ENCODE measurements around the gene DOC2B.
"Not testable (repeated sequence)": the region's sequence is repeated elsewhere in the genome, so short reads cannot be mapped to it uniquely, and the experiment has no call there.

The DOC2B gene

GRCh38 chr17:202501-202951 is 21.1 kb upstream of the DOC2B start:
- H3K79me1 ChIP-seq (ENCODE audit: low read length), result no peaks in the 10 kb centered on the region
- no peak overlapping the region for H3K56ac ChIP-seq (ENCODE audit: low read length)
- H4K8ac ChIP-seq (ENCODE audit: low read depth, low read length), result no peak overlapping the region
- H3K36me3 ChIP-seq (ENCODE audit: control insufficient read depth, insufficient read depth, low read length), result no peaks in the 10 kb centered on the region
- no peaks in the 10 kb centered on the region for H3K27me3 ChIP-seq (ENCODE audit: insufficient read depth, low read length, poor library complexity)
- H3K23ac ChIP-seq (ENCODE audit: low read length), result no peak overlapping the region
- no peaks in the 10 kb centered on the region for H3K4me1 ChIP-seq (ENCODE audit: control insufficient read depth, low read depth, low read length)
- WGBS (ENCODE audit: extremely low coverage, insufficient coverage, low lambda C conversion rate), result no CpG with 5 or more reads among the region's 23 CpGs
- H4K5ac ChIP-seq (ENCODE audit: low read length), result no peak overlapping the region
- no peak overlapping the region for H3K4ac ChIP-seq (ENCODE audit: low read depth, low read length)
- no peak overlapping the region for H2AK5ac ChIP-seq (ENCODE audit: low read length)
- no peak overlapping the region for H3K4me3 ChIP-seq (ENCODE audit: low read length)
- H2BK15ac ChIP-seq (replicated peaks; ENCODE audit: low read depth), result no peak overlapping the region
- no peak overlapping the region for H3K27ac ChIP-seq (ENCODE audit: low read depth, low read length)
- H3K79me2 ChIP-seq (ENCODE audit: control insufficient read depth, insufficient read depth, low read length), result no peaks in the 10 kb centered on the region
- no peak overlapping the region for H2BK120ac ChIP-seq (ENCODE audit: low read depth, low read length)
- H2BK5ac ChIP-seq (ENCODE audit: low read length), result no peak overlapping the region
- H3K9ac ChIP-seq (ENCODE audit: low read length), result no peak overlapping the region
- no peak overlapping the region for H3K4me2 ChIP-seq (ENCODE audit: low read length)
- DNase-seq, result no peak
- no peak overlapping the region for H3K18ac ChIP-seq (ENCODE audit: low read length)

- H3K79me1 ChIP-seq (ENCODE audit: low read length); H2AK5ac ChIP-seq (ENCODE audit: low read length); H2BK5ac ChIP-seq (ENCODE audit: low read length); H3K4ac ChIP-seq (ENCODE audit: low read depth, low read length); H3K4me1 ChIP-seq (ENCODE audit: control insufficient read depth, low read depth, low read length); H2BK15ac ChIP-seq (replicated peaks; ENCODE audit: low read depth); H3K4me2 ChIP-seq (ENCODE audit: low read length); H4K8ac ChIP-seq (ENCODE audit: low read depth, low read length); H2BK120ac ChIP-seq (ENCODE audit: low read depth, low read length); H3K27me3 ChIP-seq (ENCODE audit: insufficient read depth, low read length, poor library complexity); H3K27ac ChIP-seq (ENCODE audit: low read depth, low read length); H3K36me3 ChIP-seq (ENCODE audit: control insufficient read depth, insufficient read depth, low read length); H3K79me2 ChIP-seq (ENCODE audit: control insufficient read depth, insufficient read depth, low read length); H3K23ac ChIP-seq (ENCODE audit: low read length); DNase-seq; H3K4me3 ChIP-seq (ENCODE audit: low read length); H3K56ac ChIP-seq (ENCODE audit: low read length); H3K9ac ChIP-seq (ENCODE audit: low read length); H3K18ac ChIP-seq (ENCODE audit: low read length); H4K5ac ChIP-seq (ENCODE audit: low read length): not testable (repeated sequence)
- no CpG with 5 or more reads among the region's 13 CpGs for WGBS (ENCODE audit: extremely low coverage, insufficient coverage, low lambda C conversion rate)
These were observed 20.3 kb upstream of the DOC2B start for GRCh38 chr17:201736-202135.

DNA sequence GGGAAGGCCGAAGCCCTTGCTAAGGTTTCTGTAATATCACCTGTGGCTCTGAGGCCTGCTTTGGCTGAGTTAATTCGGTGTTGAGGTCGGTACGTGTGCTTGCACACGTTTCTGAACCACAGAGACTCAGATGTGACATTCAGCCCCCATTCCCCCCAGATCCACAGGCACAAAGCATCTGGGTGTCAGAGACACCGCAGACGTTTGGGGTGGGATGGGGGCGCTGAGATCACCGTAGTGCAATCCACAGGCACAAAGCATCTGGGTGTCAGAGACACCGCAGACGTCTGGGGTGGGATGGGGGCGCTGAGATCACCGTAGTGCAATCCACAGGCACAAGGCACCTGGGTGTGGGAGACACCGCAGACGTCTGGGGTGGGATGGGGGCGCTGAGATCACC is 19.8 kb upstream of the DOC2B start:
- not testable (repeated sequence) for H3K56ac ChIP-seq (ENCODE audit: low read length); H3K79me1 ChIP-seq (ENCODE audit: low read length); H3K18ac ChIP-seq (ENCODE audit: low read length); H3K4ac ChIP-seq (ENCODE audit: low read depth, low read length); H2BK5ac ChIP-seq (ENCODE audit: low read length); H3K27me3 ChIP-seq (ENCODE audit: insufficient read depth, low read length, poor library complexity); DNase-seq; H3K27ac ChIP-seq (ENCODE audit: low read depth, low read length); H3K4me2 ChIP-seq (ENCODE audit: low read length); H3K4me1 ChIP-seq (ENCODE audit: control insufficient read depth, low read depth, low read length); H3K4me3 ChIP-seq (ENCODE audit: low read length); H3K9ac ChIP-seq (ENCODE audit: low read length); H2BK15ac ChIP-seq (replicated peaks; ENCODE audit: low read depth); H3K79me2 ChIP-seq (ENCODE audit: control insufficient read depth, insufficient read depth, low read length); H2AK5ac ChIP-seq (ENCODE audit: low read length); H4K8ac ChIP-seq (ENCODE audit: low read depth, low read length); H2BK120ac ChIP-seq (ENCODE audit: low read depth, low read length); H3K36me3 ChIP-seq (ENCODE audit: control insufficient read depth, insufficient read depth, low read length); H3K23ac ChIP-seq (ENCODE audit: low read length); H4K5ac ChIP-seq (ENCODE audit: low read length)
- WGBS (ENCODE audit: extremely low coverage, insufficient coverage, low lambda C conversion rate), result no CpG with 5 or more reads among the region's 16 CpGs

GRCh38 chr17:200586-200985 is 19.1 kb upstream of the DOC2B start:
- no peaks in the 10 kb centered on the region for H3K27me3 ChIP-seq (ENCODE audit: insufficient read depth, low read length, poor library complexity)
- no peak overlapping the region for H2BK5ac ChIP-seq (ENCODE audit: low read length)
- H3K4me3 ChIP-seq (ENCODE audit: low read length), result no peak overlapping the region
- no peak overlapping the region for H2BK15ac ChIP-seq (replicated peaks; ENCODE audit: low read depth)
- peak overlapping the region; percentile 22 for H3K56ac ChIP-seq (ENCODE audit: low read length)
- no peaks in the 10 kb centered on the region for H3K79me1 ChIP-seq (ENCODE audit: low read length)
- no peaks in the 10 kb centered on the region for H3K79me2 ChIP-seq (ENCODE audit: control insufficient read depth, insufficient read depth, low read length)
- H3K27ac ChIP-seq (ENCODE audit: low read depth, low read length), result no peak overlapping the region
- no peak overlapping the region for H4K5ac ChIP-seq (ENCODE audit: low read length)
- no peak overlapping the region for H2AK5ac ChIP-seq (ENCODE audit: low read length)
- no peaks in the 10 kb centered on the region for H3K4me1 ChIP-seq (ENCODE audit: control insufficient read depth, low read depth, low read length)
- H2BK120ac ChIP-seq (ENCODE audit: low read depth, low read length), result no peak overlapping the region
- no peak overlapping the region for H3K18ac ChIP-seq (ENCODE audit: low read length)
- H3K9ac ChIP-seq (ENCODE audit: low read length), result no peak overlapping the region
- H3K36me3 ChIP-seq (ENCODE audit: control insufficient read depth, insufficient read depth, low read length), result no peaks in the 10 kb centered on the region
- H3K4ac ChIP-seq (ENCODE audit: low read depth, low read length), result no peak overlapping the region
- no peak overlapping the region for H3K23ac ChIP-seq (ENCODE audit: low read length)
- DNase-seq, result no peak
- H4K8ac ChIP-seq (ENCODE audit: low read depth, low read length), result no peak overlapping the region
- H3K4me2 ChIP-seq (ENCODE audit: low read length), result no peak overlapping the region
- no CpG with 5 or more reads among the region's 10 CpGs for WGBS (ENCODE audit: extremely low coverage, insufficient coverage, low lambda C conversion rate)

DNA sequence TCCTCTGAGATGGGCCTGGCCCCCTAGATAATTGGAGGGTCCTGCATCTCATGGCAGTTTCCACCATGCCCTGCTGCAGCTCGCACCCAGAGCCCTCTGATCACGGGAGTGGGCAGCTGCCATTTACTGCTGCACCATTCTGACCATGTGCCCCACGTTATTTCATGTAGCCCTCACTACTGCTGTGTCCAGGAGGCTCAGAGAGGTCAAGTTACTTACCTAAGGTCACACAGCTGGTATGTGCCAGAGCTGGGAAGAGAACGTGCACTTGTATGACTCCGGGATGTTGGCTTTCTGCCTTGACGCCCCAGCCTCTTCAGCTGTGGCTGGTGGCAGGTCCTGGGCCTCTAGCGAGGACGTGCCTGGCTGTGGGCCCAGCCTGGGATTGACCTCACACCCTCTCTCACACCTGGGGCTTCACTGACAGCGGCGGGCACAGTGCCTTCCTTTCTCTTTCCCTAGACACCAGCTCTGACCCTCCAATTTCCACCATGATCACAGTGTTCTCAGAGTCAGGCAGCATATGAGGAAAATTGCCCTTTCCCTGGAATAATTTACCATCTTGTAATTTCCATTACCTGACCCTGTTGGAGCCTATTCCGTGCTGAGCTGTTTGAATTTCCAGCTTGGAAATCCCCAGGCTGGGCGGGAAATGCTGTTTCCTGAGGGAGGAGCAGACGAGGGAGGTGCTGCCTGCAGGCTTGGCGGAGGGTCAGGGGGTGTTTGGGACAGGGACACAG is 18.5 kb upstream of the DOC2B start:
- H3K18ac ChIP-seq (ENCODE audit: low read length), result no peak overlapping the region
- H3K27me3 ChIP-seq (ENCODE audit: insufficient read depth, low read length, poor library complexity), result no peaks in the 10 kb centered on the region
- no CpG with 5 or more reads among the region's 14 CpGs for WGBS (ENCODE audit: extremely low coverage, insufficient coverage, low lambda C conversion rate)
- no peak overlapping the region for H3K23ac ChIP-seq (ENCODE audit: low read length)
- no peak overlapping the region for H3K4me2 ChIP-seq (ENCODE audit: low read length)
- no peak overlapping the region for H3K9ac ChIP-seq (ENCODE audit: low read length)
- no peak overlapping the region for H3K4me3 ChIP-seq (ENCODE audit: low read length)
- no peak for DNase-seq
- H3K79me1 ChIP-seq (ENCODE audit: low read length), result no peaks in the 10 kb centered on the region
- no peak overlapping the region for H3K27ac ChIP-seq (ENCODE audit: low read depth, low read length)
- no peaks in the 10 kb centered on the region for H3K36me3 ChIP-seq (ENCODE audit: control insufficient read depth, insufficient read depth, low read length)
- no peak overlapping the region for H3K4ac ChIP-seq (ENCODE audit: low read depth, low read length)
- no peak overlapping the region for H2AK5ac ChIP-seq (ENCODE audit: low read length)
- no peaks in the 10 kb centered on the region for H3K79me2 ChIP-seq (ENCODE audit: control insufficient read depth, insufficient read depth, low read length)
- H3K56ac ChIP-seq (ENCODE audit: low read length), result peak overlapping the region; percentile 22
- no peak overlapping the region for H4K5ac ChIP-seq (ENCODE audit: low read length)
- no peak overlapping the region for H2BK15ac ChIP-seq (replicated peaks; ENCODE audit: low read depth)
- H3K4me1 ChIP-seq (ENCODE audit: control insufficient read depth, low read depth, low read length), result no peaks in the 10 kb centered on the region
- no peak overlapping the region for H4K8ac ChIP-seq (ENCODE audit: low read depth, low read length)
- no peak overlapping the region for H2BK120ac ChIP-seq (ENCODE audit: low read depth, low read length)
- H2BK5ac ChIP-seq (ENCODE audit: low read length), result no peak overlapping the region

DNA sequence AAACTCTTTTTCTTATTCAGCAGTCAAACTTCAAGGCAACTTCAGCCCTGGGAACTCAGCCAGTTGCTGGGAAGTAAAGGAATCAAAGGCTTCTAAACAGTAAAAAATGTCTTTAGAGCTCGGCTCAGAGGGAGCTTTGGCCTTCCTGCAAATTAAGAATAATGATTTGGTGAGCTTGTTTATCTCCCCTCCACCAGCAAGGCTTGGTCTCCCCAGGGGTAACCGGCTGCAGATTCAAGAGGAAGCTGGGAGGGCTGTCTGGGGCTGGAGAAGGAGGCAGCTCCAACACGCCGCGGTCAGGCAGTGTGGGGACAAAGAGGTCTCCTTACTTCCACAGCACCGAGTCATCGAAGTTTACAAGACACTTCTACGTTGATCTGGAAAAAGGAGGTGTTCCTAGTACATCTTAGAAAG is 17.7 kb upstream of the DOC2B start:
- Histone ChIP-seq H2BK120ac (ENCODE audit: low read depth, low read length) (no peak overlapping the region), H4K8ac (ENCODE audit: low read depth, low read length) (no peak overlapping the region), H3K27me3 (ENCODE audit: insufficient read depth, low read length, poor library complexity) (no peaks in the 10 kb centered on the region), H3K18ac (ENCODE audit: low read length) (no peak overlapping the region), H3K4me2 (ENCODE audit: low read length) (no peak overlapping the region), H2BK5ac (ENCODE audit: low read length) (no peak overlapping the region), H3K36me3 (ENCODE audit: control insufficient read depth, insufficient read depth, low read length) (no peaks in the 10 kb centered on the region), H3K27ac (ENCODE audit: low read depth, low read length) (no peak overlapping the region), H3K4me1 (ENCODE audit: control insufficient read depth, low read depth, low read length) (no peaks in the 10 kb centered on the region), H4K5ac (ENCODE audit: low read length) (no peak overlapping the region), H3K79me1 (ENCODE audit: low read length) (no peaks in the 10 kb centered on the region), H3K23ac (ENCODE audit: low read length) (no peak overlapping the region), H3K56ac (ENCODE audit: low read length) (no peak overlapping the region), H3K79me2 (ENCODE audit: control insufficient read depth, insufficient read depth, low read length) (no peaks in the 10 kb centered on the region), H3K9ac (ENCODE audit: low read length) (no peak overlapping the region), H3K4me3 (ENCODE audit: low read length) (no peak overlapping the region), H2AK5ac (ENCODE audit: low read length) (no peak overlapping the region), H2BK15ac (replicated peaks; ENCODE audit: low read depth) (no peak overlapping the region), H3K4ac (ENCODE audit: low read depth, low read length) (no peak overlapping the region)
- DNase-seq, result no peak
- no CpG with 5 or more reads among the region's 8 CpGs for WGBS (ENCODE audit: extremely low coverage, insufficient coverage, low lambda C conversion rate)

Data from mesendoderm (in vitro differentiated cells).